GM12801 (cell line): ENCODE results near the gene KMT5C.

Source experiments
- CTCF ChIP-seq: IDR thresholded peaks from one replicate; pipeline ENCODE4 v1.5.1; 2011; ENCODE audit warnings: control low read depth; ENCODE audit not compliant: insufficient read length; ENCODE audit errors: extremely low read depth

KMT5C gene

GRCh38 chr19:55310498-55310897 lies 29.2 kb upstream of the KMT5C start:
- TF ChIP-seq CTCF: no peak

GRCh38 chr19:55311397-55311796 lies 28.3 kb upstream of the KMT5C start:
- no peak for TF ChIP-seq CTCF

GRCh38 chr19:55311797-55312196 lies 27.9 kb upstream of the KMT5C start:
- no peak for TF ChIP-seq CTCF

- TF ChIP-seq CTCF: no peak
Measured at GRCh38 chr19:55312621-55313512, 26.8 kb upstream of the KMT5C start.

- no peak for TF ChIP-seq CTCF
Measured at GRCh38 chr19:55314396-55314795, 25.3 kb upstream of the KMT5C start.

GRCh38 chr19:55315956-55316525 lies 23.6 kb upstream of the KMT5C start:
- TF ChIP-seq CTCF: no peak

GRCh38 chr19:55316646-55317045 lies 23.0 kb upstream of the KMT5C start:
- TF ChIP-seq CTCF: no peak
